Activated CD8-positive, alpha-beta T cell treated with anti-CD3 and anti-CD28 coated beads, Interleukin-2, amount 10 ng/mL, durations not matched to agents 7 days and 5 days (primary cell): ENCODE measurements around the gene MPZL1. TPM values are rescaled to one million over a fixed set of nuclear protein-coding genes. Genes with fewer than 3 reads are reported as not detected.

Source experiments
- ATAC-seq: fragments of 150-1000 bp; cut with Tn5 transposase; one replicate; pipeline ENCODE4 v1.10.0; 2021; ENCODE audit warnings: moderate library complexity
- CTCF ChIA-PET: fragments of 350-600 bp; sonication (Branson Sonifier 250); formaldehyde crosslinking; loops from one replicate; lab custom pipeline; 2021; ENCODE audit warnings: antibody characterized with exemption; lab: Charles Lee
- POLR2A ChIA-PET: fragments of 350-600 bp; sonication (Branson Sonifier 250); formaldehyde crosslinking; loops from one replicate; lab custom pipeline; 2021; ENCODE audit warnings: antibody characterized with exemption; lab: Charles Lee
- DNase-seq: peaks from one replicate; pipeline ENCODE4 v3.0.0-alpha.2; 2020
- H3K27ac Mint-ChIP-seq: one replicate; pipeline ENCODE4 v1.8.0; 2021; ENCODE audit warnings: mild to moderate bottlenecking, mixed read lengths
- H3K27me3 Mint-ChIP-seq: one replicate; pipeline ENCODE4 v1.8.0; 2021; ENCODE audit warnings: low read depth, mixed read lengths
- H3K36me3 Mint-ChIP-seq: one replicate; pipeline ENCODE4 v1.8.0; 2021; ENCODE audit warnings: low read depth, mixed read lengths
- H3K4me1 Mint-ChIP-seq: one replicate; pipeline ENCODE4 v1.8.0; 2021; ENCODE audit warnings: low read depth, mixed read lengths
- H3K4me3 Mint-ChIP-seq: one replicate; pipeline ENCODE4 v1.8.0; 2021; ENCODE audit warnings: mild to moderate bottlenecking, mixed read lengths
- H3K9me3 Mint-ChIP-seq: one replicate; pipeline ENCODE4 v1.8.0; 2022; ENCODE audit warnings: mixed read lengths; ENCODE audit not compliant: insufficient read depth
- total RNA-seq, 2 experiments: library from RNA; stranded (reverse); gene quantifications; one replicate each; pipeline ENCODE4 v1.2.3, GENCODE V29; 2021

Gene MPZL1
- total RNA-seq, 2 experiments from 2014 or later: 12.5 to 13.6 TPM

DNA sequence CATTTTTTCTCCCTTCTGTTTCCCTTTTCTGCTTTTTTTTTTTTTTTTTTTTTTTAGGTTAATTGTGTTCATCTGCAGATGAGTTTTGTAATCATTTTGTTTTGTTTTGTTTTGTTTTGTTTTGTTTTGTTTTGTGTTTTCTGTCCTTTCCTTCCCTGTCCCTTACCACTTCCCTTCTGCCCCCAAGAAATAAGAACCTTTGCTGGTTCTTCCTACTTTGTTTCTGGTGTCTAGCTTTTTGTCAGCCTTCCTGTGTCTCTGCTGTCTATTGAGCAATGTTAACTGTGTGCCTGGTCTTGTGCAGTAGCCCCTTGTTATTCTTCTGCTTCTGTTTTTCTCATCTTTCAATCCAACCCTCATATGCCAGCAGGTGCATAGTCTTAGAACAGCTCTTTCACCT, 46.0 kb downstream of the MPZL1 start:
- CTCF ChIA-PET: interaction anchor here (1.0 to 1.1 kb wide), 3 partner anchors 12 to 315 kb away, joined by 3 read pairs; no protein-coding TSS in a partner anchor
- POLR2A ChIA-PET: no interaction called here
- no peak for ATAC-seq
- Mint-ChIP-seq H3K9me3 (no peaks in the 10 kb centered on the region), H3K4me3 (no peak overlapping the region), H3K4me1 (peaks cover 9% of the 10 kb centered on the region), H3K27ac (no peak overlapping the region), H3K27me3 (no peaks in the 10 kb centered on the region), H3K36me3 (peaks cover 8% of the 10 kb centered on the region)
- no peak for DNase-seq

DNA sequence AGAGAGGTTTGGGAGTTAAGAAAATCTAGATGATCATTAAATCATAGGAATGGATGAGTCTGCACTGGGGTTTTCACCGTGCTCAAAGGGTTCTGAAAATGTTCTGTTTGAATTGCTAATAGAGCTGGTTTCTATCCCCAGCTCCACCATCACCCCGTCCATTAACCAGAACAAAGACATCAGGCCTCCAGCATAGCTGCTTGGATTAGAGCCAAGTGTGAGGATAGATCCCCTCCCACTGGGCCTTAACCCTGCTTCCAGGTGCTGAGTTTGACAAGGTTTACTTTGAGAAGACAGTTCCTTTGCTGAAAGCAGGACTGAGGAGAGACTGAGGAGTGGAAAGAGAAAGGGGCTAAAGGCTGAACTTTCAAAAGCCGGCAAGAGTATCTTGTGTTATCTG, 48.3 kb downstream of the MPZL1 start:
- H3K4me1 Mint-ChIP-seq: peaks cover 6% of the 10 kb centered on the region
- H3K27ac Mint-ChIP-seq: no peak overlapping the region
- H3K36me3 Mint-ChIP-seq: peaks cover 8% of the 10 kb centered on the region
- no peak for DNase-seq
- H3K27me3 Mint-ChIP-seq: no peaks in the 10 kb centered on the region
- POLR2A ChIA-PET: no interaction called here
- H3K4me3 Mint-ChIP-seq: no peak overlapping the region
- no peaks in the 10 kb centered on the region for H3K9me3 Mint-ChIP-seq
- no peak for ATAC-seq
- CTCF ChIA-PET: interaction anchor here (0.7 kb wide), 1 partner anchor 11 kb away, joined by 3 read pairs; no protein-coding TSS in a partner anchor

DNA sequence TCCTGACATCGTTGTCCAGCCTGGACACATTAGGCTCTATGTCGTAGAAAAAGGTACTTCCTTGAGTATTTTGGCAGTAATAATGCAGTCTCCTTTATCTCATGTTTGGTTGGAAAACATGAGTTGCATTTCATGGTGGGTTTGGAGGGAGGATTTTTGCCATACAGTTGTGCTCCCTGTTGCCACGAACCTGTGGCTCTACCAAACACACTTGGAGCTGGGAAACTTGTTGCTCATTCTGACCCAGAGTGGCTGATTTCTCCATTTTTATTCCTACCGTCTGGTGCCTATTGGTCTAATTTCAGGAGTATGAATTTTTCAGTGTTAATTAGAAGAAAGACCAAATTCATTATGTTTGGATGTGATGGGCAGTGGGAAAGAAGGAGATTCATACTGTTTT, 50.7 kb downstream of the MPZL1 start:
- no peaks in the 10 kb centered on the region for H3K9me3 Mint-ChIP-seq
- no peak overlapping the region for H3K4me3 Mint-ChIP-seq
- H3K27ac Mint-ChIP-seq: no peak overlapping the region
- H3K36me3 Mint-ChIP-seq: peaks cover 12% of the 10 kb centered on the region
- H3K27me3 Mint-ChIP-seq: no peaks in the 10 kb centered on the region
- DNase-seq (no peak), ATAC-seq (no peak)
- CTCF ChIA-PET: interaction anchor here (1.6 kb wide), 1 partner anchor 11 kb away, joined by 4 read pairs; no protein-coding TSS in a partner anchor
- peaks cover 15% of the 10 kb centered on the region for H3K4me1 Mint-ChIP-seq
- POLR2A ChIA-PET: no interaction called here

DNA sequence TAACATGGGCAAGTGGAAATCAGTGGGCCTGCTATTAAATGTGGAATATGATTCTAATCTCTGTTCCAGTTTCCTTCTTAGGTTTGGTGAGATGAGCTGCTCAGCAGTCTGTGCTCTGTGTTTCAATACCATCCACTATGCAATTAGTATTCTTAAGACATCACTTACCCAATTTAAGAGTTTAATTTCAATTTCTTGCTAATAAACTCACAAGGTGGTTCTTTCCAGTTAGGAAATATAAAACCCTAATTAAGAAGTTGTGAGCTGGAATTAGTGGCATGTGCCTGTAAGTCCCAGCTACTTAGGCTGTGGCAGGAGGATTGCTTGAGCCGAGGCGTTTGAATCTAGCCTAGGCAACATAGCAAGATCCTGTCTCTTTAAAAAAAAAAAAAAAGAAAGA, 51.7 kb downstream of the MPZL1 start:
- Mint-ChIP-seq H3K9me3 (no peaks in the 10 kb centered on the region), H3K4me1 (peaks cover 10% of the 10 kb centered on the region), H3K27me3 (no peaks in the 10 kb centered on the region), H3K4me3 (no peak overlapping the region), H3K36me3 (peaks cover 15% of the 10 kb centered on the region), H3K27ac (no peak overlapping the region)
- ATAC-seq (no peak), DNase-seq (no peak)
- ChIA-PET POLR2A (no interaction called here), CTCF (interaction anchor here (1.6 kb wide), 1 partner anchor 12 kb away, joined by 4 read pairs; no protein-coding TSS in a partner anchor)

DNA sequence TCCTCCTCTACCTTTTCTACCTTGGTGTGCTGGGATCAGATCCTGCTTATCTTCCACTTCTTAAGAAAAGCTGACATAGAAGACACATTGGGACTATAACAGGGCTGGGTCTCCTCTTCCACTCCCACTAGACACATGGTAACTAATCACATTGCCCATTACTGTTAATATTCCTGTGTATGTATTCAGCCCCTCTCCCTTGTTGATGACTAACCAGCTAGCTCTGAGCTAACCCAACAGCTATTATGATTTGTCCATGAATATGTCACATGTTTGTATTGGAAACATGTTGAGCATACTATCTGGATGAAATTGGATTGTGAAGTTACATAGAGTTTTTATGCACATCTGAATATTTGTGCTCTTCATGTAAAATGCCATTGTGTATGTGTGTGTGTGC, 52.9 kb downstream of the MPZL1 start:
- DNase-seq (no peak), ATAC-seq (no peak)
- Mint-ChIP-seq H3K4me3 (no peak overlapping the region), H3K27me3 (no peaks in the 10 kb centered on the region), H3K9me3 (no peaks in the 10 kb centered on the region), H3K36me3 (peaks cover 14% of the 10 kb centered on the region), H3K27ac (no peak overlapping the region), H3K4me1 (peaks cover 10% of the 10 kb centered on the region)
- ChIA-PET POLR2A (interaction anchor here (0.6 kb wide), 1 partner anchor 35 kb away, joined by 3 read pairs; no protein-coding TSS in a partner anchor), CTCF (interaction anchor here (1.5 kb wide), 1 partner anchor 59 kb away, joined by 3 read pairs; no protein-coding TSS in a partner anchor)

DNA sequence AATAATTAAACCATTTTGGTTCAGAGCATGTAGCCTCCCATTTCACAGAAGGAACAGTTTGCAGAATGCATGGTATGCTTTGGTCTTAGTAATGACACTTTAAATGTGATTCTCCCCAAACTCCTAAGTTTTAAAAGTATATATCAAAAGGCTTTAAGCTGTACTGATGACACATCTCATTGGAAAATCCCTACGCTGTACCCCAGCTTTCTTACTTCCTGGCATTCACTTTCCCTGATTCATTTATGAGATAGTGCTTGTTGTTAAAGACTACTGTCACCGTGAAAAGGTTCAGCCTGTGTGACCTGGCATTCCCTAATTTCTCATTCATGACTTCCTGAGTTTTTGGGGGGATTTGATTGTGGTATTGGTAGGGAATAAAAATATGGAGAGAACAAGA, 53.4 kb downstream of the MPZL1 start:
- POLR2A ChIA-PET: interaction anchor here (0.6 kb wide), 1 partner anchor 35 kb away, joined by 3 read pairs; no protein-coding TSS in a partner anchor
- H3K36me3 Mint-ChIP-seq: peaks cover 11% of the 10 kb centered on the region
- ATAC-seq (no peak), DNase-seq (no peak)
- H3K4me1 Mint-ChIP-seq: peaks cover 10% of the 10 kb centered on the region
- CTCF ChIA-PET: interaction anchor here (1.5 kb wide), 1 partner anchor 59 kb away, joined by 3 read pairs; no protein-coding TSS in a partner anchor
- no peaks in the 10 kb centered on the region for H3K9me3 Mint-ChIP-seq
- no peaks in the 10 kb centered on the region for H3K27me3 Mint-ChIP-seq
- no peak overlapping the region for H3K27ac Mint-ChIP-seq
- no peak overlapping the region for H3K4me3 Mint-ChIP-seq

DNA sequence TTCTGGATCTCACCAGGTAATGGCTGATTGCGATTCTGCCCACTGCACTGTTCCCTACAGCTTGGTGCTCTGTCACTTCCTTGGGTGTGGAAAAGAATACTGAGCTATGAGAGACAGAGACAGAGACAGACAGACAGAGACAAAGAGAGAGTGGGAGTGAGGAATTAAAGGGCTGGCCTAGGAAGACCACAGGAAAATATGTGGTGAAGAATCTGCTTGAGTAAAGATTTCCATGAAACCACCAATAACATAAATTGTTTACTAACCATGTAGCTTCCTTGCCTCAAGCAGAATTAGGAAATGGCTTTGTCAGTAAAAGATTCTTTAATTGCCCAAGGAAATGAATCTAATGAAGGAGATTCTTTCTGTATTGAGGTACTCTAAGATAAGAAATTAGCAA, 54.4 kb downstream of the MPZL1 start:
- Mint-ChIP-seq H3K36me3 (peaks cover 8% of the 10 kb centered on the region), H3K9me3 (no peaks in the 10 kb centered on the region), H3K4me3 (no peak overlapping the region), H3K4me1 (peaks cover 10% of the 10 kb centered on the region), H3K27me3 (no peaks in the 10 kb centered on the region), H3K27ac (no peak overlapping the region)
- ChIA-PET CTCF (interaction anchor here (0.9 to 1.1 kb wide), 3 partner anchors 14 to 306 kb away, joined by 3 to 4 read pairs (median 3); no protein-coding TSS in a partner anchor), POLR2A (no interaction called here)
- DNase-seq (no peak), ATAC-seq (no peak)

DNA sequence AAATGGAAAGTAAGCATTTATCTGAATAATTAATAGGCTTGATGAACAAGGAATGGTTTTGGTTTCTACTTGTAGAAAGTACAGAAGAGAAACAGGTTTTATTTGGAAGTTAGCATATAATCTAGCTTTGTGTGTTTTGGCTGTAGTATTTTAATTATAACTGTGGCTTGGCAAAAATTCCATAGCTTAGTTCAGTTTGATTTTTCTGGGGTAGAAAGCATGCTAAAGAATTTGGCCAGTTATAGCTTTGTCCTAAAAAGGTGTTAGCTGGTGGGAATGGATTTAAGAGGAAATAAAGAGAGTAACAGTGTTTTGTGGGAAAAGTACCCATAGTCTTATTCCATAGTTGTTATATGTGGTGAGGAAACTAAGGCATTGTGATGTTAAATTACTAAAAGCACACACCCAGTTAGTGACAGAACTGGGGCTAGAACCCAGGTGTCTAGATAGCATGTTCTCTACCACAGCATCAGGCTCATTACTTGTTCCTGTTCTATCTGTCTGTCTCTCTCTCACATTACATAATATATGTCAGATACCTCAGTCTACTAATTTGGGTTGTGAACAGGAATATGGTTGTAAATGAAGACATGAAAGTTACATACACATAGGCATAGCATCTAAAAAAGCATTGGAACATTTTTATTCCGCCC, 55.0 kb downstream of the MPZL1 start:
- H3K27me3 Mint-ChIP-seq: no peaks in the 10 kb centered on the region
- no peaks in the 10 kb centered on the region for H3K9me3 Mint-ChIP-seq
- CTCF ChIA-PET: interaction anchor here (0.9 to 1.1 kb wide), 3 partner anchors 15 to 306 kb away, joined by 3 to 4 read pairs (median 3); no protein-coding TSS in a partner anchor
- no peak overlapping the region for H3K4me3 Mint-ChIP-seq
- H3K27ac Mint-ChIP-seq: no peak overlapping the region
- ATAC-seq (no peak), DNase-seq (no peak)
- POLR2A ChIA-PET: no interaction called here
- H3K4me1 Mint-ChIP-seq: peaks cover 10% of the 10 kb centered on the region
- H3K36me3 Mint-ChIP-seq: peaks cover 8% of the 10 kb centered on the region

DNA sequence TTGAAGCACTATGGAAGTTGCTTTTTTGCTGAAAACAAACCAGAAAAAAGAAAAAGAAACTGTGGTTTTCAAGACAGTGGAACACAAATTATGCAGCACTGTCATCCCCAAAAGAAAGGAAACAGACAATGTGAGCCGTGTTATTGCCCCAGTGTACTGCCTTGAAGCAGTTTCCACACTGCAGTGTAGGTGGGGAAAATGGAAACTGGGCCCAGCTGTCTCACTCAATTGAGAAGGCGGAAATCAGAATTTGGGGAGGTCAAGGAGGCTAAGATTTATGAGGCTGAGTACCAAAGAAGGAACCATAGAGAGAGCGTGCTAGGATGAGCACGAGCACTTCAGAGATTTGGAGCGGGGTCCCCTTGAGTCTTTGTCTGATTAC, 55.5 kb downstream of the MPZL1 start:
- H3K27ac Mint-ChIP-seq: no peak overlapping the region
- no peak overlapping the region for H3K4me3 Mint-ChIP-seq
- CTCF ChIA-PET: interaction anchor here (1.1 kb wide), 1 partner anchor 15 kb away, joined by 4 read pairs; no protein-coding TSS in a partner anchor
- ATAC-seq (no peak), DNase-seq (no peak)
- POLR2A ChIA-PET: no interaction called here
- peaks cover 10% of the 10 kb centered on the region for H3K4me1 Mint-ChIP-seq
- H3K36me3 Mint-ChIP-seq: peaks cover 8% of the 10 kb centered on the region
- H3K27me3 Mint-ChIP-seq: no peaks in the 10 kb centered on the region
- H3K9me3 Mint-ChIP-seq: no peaks in the 10 kb centered on the region

DNA sequence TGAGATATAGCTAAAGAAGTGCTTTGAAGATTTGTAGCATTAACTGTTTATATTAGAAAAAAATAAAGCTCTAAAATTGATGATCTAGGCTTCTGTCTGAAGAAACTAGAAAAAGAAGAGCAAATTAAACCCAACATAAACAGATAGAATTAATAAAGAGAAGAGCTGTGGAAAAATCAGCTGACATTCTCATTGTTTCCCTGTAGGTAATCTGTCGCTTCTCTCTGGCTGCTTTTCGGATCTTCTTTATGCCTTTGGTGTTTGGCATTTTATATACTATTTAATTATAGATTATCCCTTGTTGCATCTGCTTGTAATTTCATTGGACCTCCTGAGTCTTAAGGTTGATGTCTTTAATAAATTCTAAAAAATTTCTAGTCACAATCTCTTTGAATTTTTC, 59.8 kb downstream of the MPZL1 start:
- Mint-ChIP-seq H3K27me3 (no peaks in the 10 kb centered on the region), H3K27ac (no peak overlapping the region), H3K9me3 (no peaks in the 10 kb centered on the region), H3K36me3 (peaks cover 8% of the 10 kb centered on the region), H3K4me3 (no peak overlapping the region), H3K4me1 (peaks cover 15% of the 10 kb centered on the region)
- ChIA-PET CTCF (interaction anchor here (0.7 to 1.3 kb wide), 2 partner anchors 21 to 226 kb away, joined by 3 read pairs; no protein-coding TSS in a partner anchor), POLR2A (no interaction called here)
- ATAC-seq: no peak
- no peak for DNase-seq

DNA sequence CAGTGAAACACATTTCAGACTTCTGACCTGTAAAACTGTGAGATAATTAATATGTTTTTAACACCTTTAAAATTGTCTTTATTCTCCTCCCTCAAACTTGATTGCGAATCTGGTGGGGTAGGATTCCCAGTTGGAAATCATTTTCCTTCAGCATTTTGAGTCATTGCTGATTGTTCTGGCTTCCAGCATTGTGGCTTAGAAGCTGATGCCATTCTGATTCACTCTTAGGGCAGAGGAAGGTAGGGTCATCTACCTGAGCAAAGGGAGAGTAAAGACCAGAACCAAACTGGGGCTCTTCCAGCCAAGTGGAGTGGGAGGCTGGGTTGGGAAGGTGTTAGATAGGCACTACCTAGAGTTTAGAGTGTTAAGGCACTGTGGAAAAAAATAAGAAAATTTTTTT, 61.2 kb downstream of the MPZL1 start:
- no peaks in the 10 kb centered on the region for H3K27me3 Mint-ChIP-seq
- POLR2A ChIA-PET: no interaction called here
- H3K27ac Mint-ChIP-seq: no peak overlapping the region
- no peaks in the 10 kb centered on the region for H3K9me3 Mint-ChIP-seq
- peaks cover 2% of the 10 kb centered on the region for H3K36me3 Mint-ChIP-seq
- ATAC-seq: no peak
- CTCF ChIA-PET: interaction anchor here (1.1 kb wide), 1 partner anchor 14 kb away, joined by 3 read pairs; no protein-coding TSS in a partner anchor
- H3K4me1 Mint-ChIP-seq: peaks cover 5% of the 10 kb centered on the region
- no peak overlapping the region for H3K4me3 Mint-ChIP-seq
- DNase-seq: no peak

DNA sequence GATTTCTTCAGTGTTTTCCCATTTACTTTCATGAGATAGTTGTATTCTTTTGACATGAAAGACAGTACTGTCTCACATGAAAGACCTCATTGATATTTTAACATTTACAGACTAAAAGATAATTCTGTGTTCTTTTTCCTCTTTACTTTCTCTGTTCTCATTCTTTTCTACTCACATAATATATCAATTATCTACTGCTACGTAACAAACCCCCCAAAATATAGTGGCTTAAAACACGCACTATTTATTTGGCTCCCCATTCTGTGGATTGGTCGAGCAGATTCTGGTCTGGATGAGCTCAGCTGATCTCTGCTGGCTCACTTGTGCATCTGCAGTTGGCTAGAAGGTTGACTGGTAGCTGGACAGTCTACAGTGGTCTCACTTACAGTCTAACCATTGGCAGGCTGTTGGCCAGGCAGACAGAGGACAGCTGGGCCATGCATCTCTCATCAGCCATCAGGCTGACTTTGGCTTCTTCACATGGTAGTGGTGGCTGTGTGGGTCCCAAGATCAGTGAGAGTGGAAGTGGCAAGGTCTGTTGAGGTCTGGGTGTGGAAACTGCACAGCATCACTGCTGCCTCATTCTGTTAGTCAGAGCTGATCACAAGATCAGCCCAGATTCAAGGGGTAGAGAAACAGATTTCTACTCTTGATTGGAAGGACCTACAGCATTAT, 63.2 kb downstream of the MPZL1 start:
- Mint-ChIP-seq H3K27me3 (no peaks in the 10 kb centered on the region), H3K36me3 (no peaks in the 10 kb centered on the region), H3K9me3 (no peaks in the 10 kb centered on the region), H3K4me3 (no peak overlapping the region), H3K27ac (no peak overlapping the region), H3K4me1 (peaks cover 5% of the 10 kb centered on the region)
- ATAC-seq (no peak), DNase-seq (no peak)
- POLR2A ChIA-PET: interaction anchor here (0.6 kb wide), 1 partner anchor 151 kb away, joined by 3 read pairs; no protein-coding TSS in a partner anchor
- CTCF ChIA-PET: no interaction called here
